Heart left ventricle (tissue), 16 donors: ENCODE measurements around the gene ZNF487. TPM values are rescaled to one million over a fixed set of nuclear protein-coding genes. Genes with fewer than 3 reads are reported as not detected.
A peak's percentile ranks its signal among the peaks of the same experiment; 100 is the strongest.
"Not testable (repeated sequence)": the region's sequence is repeated elsewhere in the genome, so short reads cannot be mapped to it uniquely, and the experiment has no call there.

Experiments used
- ATAC-seq, 4 donors: fragments of 200-7000 bp; cut with Tn5 transposase; one replicate each; pipeline ENCODE4 v1.9.1; 2020 to 2022; ENCODE audit warnings: moderate library complexity in 4 of 4, mild to moderate bottlenecking in 3 of 4, moderate number of reproducible peaks in 1 of 4
- DNase-seq, 5 donors: peaks; one replicate each; pipeline ENCODE4 v3.0.0-alpha.2; 2020
- H3K27ac ChIP-seq, 12 donors: fragments of 200-600 bp; sonication (generic) in 4 of 12; one replicate each; pipeline versions ENCODE4 v1.5.0 to v1.8.0; 2016 to 2022; ENCODE audit warnings: mild to moderate bottlenecking in 2 of 12
- H3K27me3 ChIP-seq, 9 donors: fragments of 200-600 bp; sonication (generic) in 2 of 9; one replicate each; pipeline versions ENCODE4 v1.5.1 to v1.8.0; 2016 to 2022; ENCODE audit warnings: mild to moderate bottlenecking in 3 of 9
- H3K36me3 ChIP-seq, 9 donors: fragments of 200-600 bp; sonication (generic) in 2 of 9; one replicate each; pipeline versions ENCODE4 v1.5.0 to v1.8.0; 2018 to 2022; ENCODE audit warnings: mild to moderate bottlenecking in 2 of 9
- H3K4me1 ChIP-seq, 12 donors: fragments of 200-600 bp; sonication (generic) in 4 of 12; one replicate each; pipeline versions ENCODE4 v1.5.0 to v1.8.0; 2016 to 2022; ENCODE audit warnings: mild to moderate bottlenecking in 3 of 12
- H3K4me3 ChIP-seq, 12 donors: fragments of 200-600 bp; sonication (generic) in 4 of 12; one replicate each; pipeline versions ENCODE4 v1.5.0 to v1.8.0; 2017 to 2022; ENCODE audit warnings: mild to moderate bottlenecking in 9 of 12, moderate library complexity in 4 of 12
- H3K9me3 ChIP-seq, 12 donors: fragments of 200-600 bp; sonication (generic) in 4 of 12; one replicate each; pipeline versions ENCODE4 v1.5.0 to v1.8.0; 2016 to 2022; ENCODE audit warnings: mild to moderate bottlenecking in 1 of 12
- CTCF ChIP-seq, 12 donors: fragments of 200-600 bp; sonication (generic) in 4 of 12; IDR thresholded peaks; one replicate each; pipeline versions ENCODE4 v1.5.0 to v1.8.0; 2018 to 2022; ENCODE audit warnings: antibody characterized with exemption in 12 of 12, mild to moderate bottlenecking in 5 of 12
- POLR2A ChIP-seq, 2 donors: fragments of 450-650 bp; IDR thresholded peaks; one replicate each; pipeline ENCODE4 v1.6.1; 2017; ENCODE audit warnings: antibody characterized with exemption in 2 of 2, mild to moderate bottlenecking in 2 of 2, moderate library complexity in 2 of 2
- WGBS, 4 donors: extraction: QIAGEN DNeasy Blood & Tissue Kit in 2 of 4; methylation state at CpG; one replicate each; pipeline versions ENCODE4 v1.1.5 to v1.1.7; 2013 to 2018; 5-methylcytosine and 5-hydroxymethylcytosine counted together
- intact Hi-C, 10 donors: fragments of 100-400 bp; cut with DNase I; formaldehyde crosslinking; loops; one replicate each; pipeline versions ENCODE4 v1.11.1 to v1.14.2; 2022
- polyA plus RNA-seq, 2 donors: library from polyadenylated mRNA; stranded (reverse); fragments of 200-250 nt; gene quantifications; one replicate each; pipeline ENCODE4 v1.2.3, GENCODE V29; 2013
- total RNA-seq, 9 donors: library from RNA; depleted of rRNA in 2 of 9; stranded (reverse); fragments of >200 nt in 2 of 9; fragmentation: NEBNext Ultra II Directional in 3 of 9; extraction: Animal tissue kit (Norgen Biotek cat#: 25700) in 3 of 9; gene quantifications; one replicate each; pipeline versions ENCODE4 v1.1.0 to v1.2.4, GENCODE V29; 2016 to 2023
- donor health status: ischemic (EF 13 %, LVEDD 7.1; RV severe dilation, severe dysfunction).
- donor health status: healthy with polysubstance abuse.
- donor health status: DM: no; HTN: yes; CAD: no.
- donor health status: DM: no; HTN: no; CAD: no.
- donor health status: ischemic (EF 25% LVEDD 6.9; RV normal size, moderate dysfunction).
- donor health status: ischemic (EF 25% LVEDD 5.7; RV mildly dilated, moderate dysfunction).
- donor health status: healthy.
- donor health status: DM: yes; HTN: yes; CAD: no.
- donor health status: ischemic (EF 35%, LVEDD 5.7; RV mildly dilated, moderate dysfunction).
- donor health status: nonischemic (EF 11% LVEDD 7.7; RV severe dilation, severe dysfunction).
- donor health status: DM: yes; HTN: yes; CAD: no.
- donor health status: PGD.
- donor health status: ischemic (EF 29% LVEDD 5.4; RV normal size, mild dysfunction).
- donor health status: nonischemic (EF 23%, LVEDD 6.1; RV moderate dilation, normal function).

Gene ZNF487
- total and polyA plus RNA-seq, 11 donors = 1.8 to 5.1 (median 2.4) TPM

GRCh38 chr10:43390759-43391158 lies 46.2 kb upstream of the ZNF487 start:
- Histone ChIP-seq H3K4me1 (peaks cover 0 to 64% (median 24%) of the 10 kb centered on the region in 12 donors), H3K36me3 (peaks cover 0 to 99% (median 89%) of the 10 kb centered on the region in 9 donors), H3K27me3 (no peaks in the 10 kb centered on the region), H3K4me3 (no peak overlapping the region), H3K9me3 (no peaks in the 10 kb centered on the region), H3K27ac (peak overlapping the region in 2 of 12 donors; percentile 5 to 17)
- WGBS, 4 donors = 65 to 75% (median 69%) methylated on average over 7 of the region's 7 CpGs
- no peak for DNase-seq
- intact Hi-C loops = no loop called here
- ATAC-seq = peak; percentile 65 to 73 (median 69)
- TF ChIP-seq CTCF (IDR thresholded peaks at IDR 0.05) (peak; percentile 29 to 61 (median 46)), POLR2A (IDR thresholded peaks at IDR 0.05) (no peak)

GRCh38 chr10:43391496-43391895 lies 45.4 kb upstream of the ZNF487 start:
- intact Hi-C loops = no loop called here
- TF ChIP-seq CTCF (IDR thresholded peaks at IDR 0.05) (no peak), POLR2A (IDR thresholded peaks at IDR 0.05) (no peak)
- Histone ChIP-seq H3K4me1 (peaks cover 0 to 71% (median 27%) of the 10 kb centered on the region in 12 donors), H3K9me3 (no peaks in the 10 kb centered on the region), H3K36me3 (peaks cover 0 to 92% (median 81%) of the 10 kb centered on the region in 9 donors), H3K27me3 (no peaks in the 10 kb centered on the region), H3K27ac (no peak overlapping the region), H3K4me3 (no peak overlapping the region)
- DNase-seq = no peak
- WGBS, 4 donors = 88 to 90% (median 90%) methylated on average over 6 of the region's 6 CpGs
- no peak for ATAC-seq

- no peaks in the 10 kb centered on the region for H3K9me3 ChIP-seq
- intact Hi-C loops = no loop called here
- no peak overlapping the region for H3K27ac ChIP-seq
- WGBS, 4 donors = 88 to 91% (median 90%) methylated on average over 3 of the region's 3 CpGs
- peaks cover 0 to 75% (median 31%) of the 10 kb centered on the region in 12 donors for H3K4me1 ChIP-seq
- ATAC-seq = no peak
- no peak overlapping the region for H3K4me3 ChIP-seq
- DNase-seq = no peak
- no peaks in the 10 kb centered on the region for H3K27me3 ChIP-seq
- peaks cover 0 to 80% (median 69%) of the 10 kb centered on the region in 9 donors for H3K36me3 ChIP-seq
- TF ChIP-seq CTCF (IDR thresholded peaks at IDR 0.05) = no peak
- no peak for TF ChIP-seq POLR2A (IDR thresholded peaks at IDR 0.05)
These were observed 44.2 kb upstream of the ZNF487 start for GRCh38 chr10:43392748-43393147.

- Histone ChIP-seq H3K27ac (peak overlapping the region in 1 of 12 donors; percentile 99), H3K4me1 (peaks cover 0 to 76% (median 36%) of the 10 kb centered on the region in 12 donors), H3K36me3 (peaks cover 0 to 75% (median 65%) of the 10 kb centered on the region in 9 donors)
- H3K27me3 ChIP-seq, H3K4me3 ChIP-seq, ATAC-seq, intact Hi-C loops, H3K9me3 ChIP-seq, DNase-seq: not testable (repeated sequence)
- 92 to 98% (median 96%) methylated on average over 11 of the region's 11 CpGs for WGBS, 4 donors
These were observed 43.7 kb upstream of the ZNF487 start for GRCh38 chr10:43393186-43393585.
